Measurements from ENCODE around the gene CPZ. TPM values are rescaled to one million over a fixed set of nuclear protein-coding genes. Genes with fewer than 3 reads are reported as not detected.

CPZ gene
- total and polyA plus RNA-seq, 2 experiments from 2014 or later = 24.6 to 37.3 TPM

DNA sequence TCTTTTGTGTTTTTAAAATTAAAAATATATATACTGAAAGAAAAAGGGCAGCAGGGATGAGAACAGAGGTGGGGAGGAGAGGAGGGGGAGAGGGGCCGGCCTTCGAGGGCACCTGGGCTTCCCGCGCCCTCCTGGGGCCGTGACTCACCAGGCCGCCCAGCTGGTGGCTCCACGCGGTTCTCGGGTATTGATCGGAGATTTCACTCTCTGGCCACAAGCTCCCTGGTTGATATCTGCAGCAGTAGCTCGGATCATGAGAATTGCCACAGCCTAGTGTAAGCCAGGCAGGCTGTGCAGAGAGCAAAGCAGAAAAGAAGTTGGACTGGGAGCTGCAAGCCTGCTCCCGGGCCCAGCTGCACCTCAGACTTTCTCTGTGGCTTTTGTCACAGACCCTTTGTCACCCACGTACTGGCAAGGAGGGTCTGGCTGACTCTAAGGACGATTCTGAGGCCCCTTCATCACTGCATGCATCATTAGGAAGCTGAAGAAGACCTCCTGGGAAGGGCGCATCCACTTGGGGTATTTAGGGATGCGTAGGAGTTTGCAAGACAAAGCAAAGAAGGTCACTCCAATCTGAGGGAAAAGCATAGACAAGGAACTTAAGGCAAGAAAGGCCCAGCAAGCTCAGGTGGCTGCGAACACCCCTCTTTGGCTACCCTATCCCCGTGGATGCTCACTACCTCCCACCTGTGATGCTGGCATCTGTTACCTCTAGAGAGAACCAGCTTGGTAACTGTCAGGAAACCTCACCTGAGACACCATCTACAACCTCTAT is 71.7 kb downstream of the CPZ start (continued):
- TF ChIP-seq ZNF462 (CRISPR knock-in tag; IDR thresholded peaks at IDR 0.05) = no peak

DNA sequence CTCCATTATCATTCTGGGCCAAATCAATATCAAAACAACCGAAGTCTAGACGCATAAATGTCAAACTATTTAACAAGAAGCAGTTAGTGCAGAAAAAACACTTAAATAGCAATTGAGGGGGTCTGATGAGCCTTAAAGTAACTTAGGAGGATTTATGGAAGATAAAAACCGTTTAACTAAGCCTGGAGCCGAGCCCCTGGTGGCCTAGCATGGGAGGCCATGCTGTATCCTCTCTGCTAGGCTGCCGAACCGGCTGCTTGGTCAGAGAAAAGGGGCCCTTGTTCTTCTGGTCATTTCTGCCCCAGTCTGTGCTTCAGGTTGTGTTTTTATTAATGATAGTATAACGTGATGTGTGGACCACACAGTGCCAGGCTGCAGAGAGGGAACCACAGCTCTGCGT is 72.4 kb downstream of the CPZ start:
- ATAC-seq (peak; percentile 73), DNase-seq (ENCODE audit: low spot score) (no peak)
- Histone ChIP-seq H3K4me2 (peak overlapping the region; percentile 55; the same call in 1 of the 2 replicates), H3K27ac (ENCODE audit: low read depth) (no peak overlapping the region), H3K4me3 (no peak overlapping the region), H2AFZ (no peak overlapping the region), H3K27me3 (ENCODE audit: insufficient read depth) (no peaks in the 10 kb centered on the region), H4K20me1 (replicated peaks; ENCODE audit: insufficient read depth) (no peaks in the 10 kb centered on the region), H3K36me3 (ENCODE audit: insufficient read depth) (no peaks in the 10 kb centered on the region), H3F3A (replicated peaks; ENCODE audit: low read depth) (no peaks in the 10 kb centered on the region), H3K79me2 (replicated peaks; ENCODE audit: insufficient read depth) (no peaks in the 10 kb centered on the region), H3K4me1 (ENCODE audit: insufficient read depth) (peaks cover 6% of the 10 kb centered on the region; the same call in 1 of the 2 replicates), H3K9me2 (ENCODE audit: insufficient read depth) (no peaks in the 10 kb centered on the region)
- Mint-ChIP-seq H3K9me3 (no peaks in the 10 kb centered on the region), H3K4me1 (peaks cover 26% of the 10 kb centered on the region), H3K4me3 (no peak overlapping the region), H3K27ac (no peak overlapping the region; the same call in 1 of the 2 replicates), H3K36me3 (ENCODE audit: low read depth) (no peaks in the 10 kb centered on the region; the same call in 2 of the 3 replicates), H3K27me3 (ENCODE audit: insufficient read depth, low read depth, poor library complexity) (peaks cover 9% of the 10 kb centered on the region)
- TF ChIP-seq, protein P1, sequence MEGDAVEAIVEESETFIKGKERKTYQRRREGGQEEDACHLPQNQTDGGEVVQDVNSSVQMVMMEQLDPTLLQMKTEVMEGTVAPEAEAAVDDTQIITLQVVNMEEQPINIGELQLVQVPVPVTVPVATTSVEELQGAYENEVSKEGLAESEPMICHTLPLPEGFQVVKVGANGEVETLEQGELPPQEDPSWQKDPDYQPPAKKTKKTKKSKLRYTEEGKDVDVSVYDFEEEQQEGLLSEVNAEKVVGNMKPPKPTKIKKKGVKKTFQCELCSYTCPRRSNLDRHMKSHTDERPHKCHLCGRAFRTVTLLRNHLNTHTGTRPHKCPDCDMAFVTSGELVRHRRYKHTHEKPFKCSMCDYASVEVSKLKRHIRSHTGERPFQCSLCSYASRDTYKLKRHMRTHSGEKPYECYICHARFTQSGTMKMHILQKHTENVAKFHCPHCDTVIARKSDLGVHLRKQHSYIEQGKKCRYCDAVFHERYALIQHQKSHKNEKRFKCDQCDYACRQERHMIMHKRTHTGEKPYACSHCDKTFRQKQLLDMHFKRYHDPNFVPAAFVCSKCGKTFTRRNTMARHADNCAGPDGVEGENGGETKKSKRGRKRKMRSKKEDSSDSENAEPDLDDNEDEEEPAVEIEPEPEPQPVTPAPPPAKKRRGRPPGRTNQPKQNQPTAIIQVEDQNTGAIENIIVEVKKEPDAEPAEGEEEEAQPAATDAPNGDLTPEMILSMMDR (conservative IDR thresholded peaks at IDR 0.05; ENCODE audit: low read depth in 2 of 2) = peak in 1 of 2 experiments; percentile 30; a peak in 1 of 4 replicates
- TF ChIP-seq JUNB (IDR thresholded peaks at IDR 0.05; ENCODE audit: unreplicated experiment) = no peak
- TF ChIP-seq ZNF462 (CRISPR knock-in tag; IDR thresholded peaks at IDR 0.05) = no peak

Measured in GM23338 (cell line).